ENCODE data around the gene RBFOX2. TPM values are rescaled to one million over a fixed set of nuclear protein-coding genes. Genes with fewer than 3 reads are reported as not detected.

RBFOX2 gene
- total and polyA plus RNA-seq, 2 of the 8 experiments (the other 6 are each of a cell fraction or from before 2014, with no cell fraction given): 121 to 122 TPM

DNA sequence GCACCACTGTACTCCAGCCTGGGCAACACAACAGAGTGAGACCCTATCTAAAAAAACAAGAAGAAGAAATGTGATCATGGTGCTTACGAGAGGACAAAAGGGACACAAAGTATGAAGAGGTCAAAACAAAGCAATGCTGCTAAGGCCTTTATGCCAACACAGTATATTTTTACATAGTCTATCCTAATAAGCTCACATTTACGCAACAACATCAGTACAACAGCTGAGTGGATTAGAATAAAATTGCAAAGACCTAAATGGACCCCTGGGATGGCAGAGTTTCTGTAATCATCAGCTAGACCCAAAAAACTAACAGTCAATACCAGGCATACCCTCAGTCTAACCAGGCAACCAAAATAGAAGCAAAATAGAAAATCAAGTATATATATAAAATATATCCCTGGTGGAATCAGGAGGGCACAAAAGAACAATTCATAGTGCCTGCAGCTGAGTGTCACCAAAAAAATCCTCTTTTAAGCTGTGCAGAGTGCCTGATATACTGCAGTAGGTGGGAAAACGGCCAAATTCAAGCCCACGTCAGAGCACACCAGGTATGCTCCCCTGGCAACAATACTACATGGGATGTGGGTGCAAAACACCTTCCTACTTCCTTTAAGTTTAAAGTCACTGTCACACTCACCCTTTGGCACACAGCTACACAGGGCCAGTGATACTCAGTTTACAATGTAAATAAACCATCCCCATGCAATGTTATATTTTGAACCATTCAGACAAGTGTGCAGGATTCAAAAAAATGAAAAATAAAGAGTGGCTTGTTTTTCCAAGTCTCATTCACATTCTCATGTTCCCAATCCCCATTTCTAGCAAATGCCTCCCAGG, 57.8 kb downstream of the RBFOX2 start (continued):
- TF ChIP-seq, protein P1, sequence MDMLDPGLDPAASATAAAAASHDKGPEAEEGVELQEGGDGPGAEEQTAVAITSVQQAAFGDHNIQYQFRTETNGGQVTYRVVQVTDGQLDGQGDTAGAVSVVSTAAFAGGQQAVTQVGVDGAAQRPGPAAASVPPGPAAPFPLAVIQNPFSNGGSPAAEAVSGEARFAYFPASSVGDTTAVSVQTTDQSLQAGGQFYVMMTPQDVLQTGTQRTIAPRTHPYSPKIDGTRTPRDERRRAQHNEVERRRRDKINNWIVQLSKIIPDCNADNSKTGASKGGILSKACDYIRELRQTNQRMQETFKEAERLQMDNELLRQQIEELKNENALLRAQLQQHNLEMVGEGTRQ (IDR thresholded peaks at IDR 0.05; ENCODE audit: low read length): no peak
- TF ChIP-seq SIN3A (conservative IDR thresholded peaks at IDR 0.05 in 1 of 2, IDR thresholded peaks at IDR 0.05 in 1 of 2; ENCODE audit: low read depth in 1 of 2, low read length in 2 of 2): no peak

All from H1 (cell line).